HEK293 (cell line): ENCODE results near the gene SLC7A10.

Experiments used
- MYNN ChIP-seq: fragments of 450-650 bp; formaldehyde crosslinking; IDR thresholded peaks from 2 replicates; pipeline ENCODE4 v1.5.1; 2016; ENCODE audit warnings: missing biosample characterization, missing genetic modification characterization, borderline replicate concordance
- OVOL3 ChIP-seq: fragments of 450-650 bp; formaldehyde crosslinking; IDR thresholded peaks from 2 replicates; pipeline ENCODE4 v1.5.1; 2016; ENCODE audit warnings: missing biosample characterization, missing genetic modification characterization
- PRDM4 ChIP-seq: fragments of 450-650 bp; formaldehyde crosslinking; IDR thresholded peaks from 2 replicates; pipeline ENCODE4 v1.5.1; 2017; ENCODE audit warnings: missing biosample characterization, missing genetic modification characterization
- REPIN1 ChIP-seq: fragments of 450-650 bp; formaldehyde crosslinking; IDR thresholded peaks from 2 replicates; pipeline ENCODE4 v1.5.1; 2017; ENCODE audit warnings: missing biosample characterization, missing genetic modification characterization, low read depth
- SCRT1 ChIP-seq: fragments of 450-650 bp; formaldehyde crosslinking; IDR thresholded peaks from 2 replicates; pipeline ENCODE4 v1.5.1; 2016; ENCODE audit warnings: missing biosample characterization, missing genetic modification characterization, borderline replicate concordance
- SETDB1 ChIP-seq: IDR thresholded peaks from one replicate; pipeline ENCODE4 v1.6.1; 2017; ENCODE audit warnings: mild to moderate bottlenecking, low read length, moderate library complexity, mixed read lengths; ENCODE audit not compliant: insufficient read length
- YY2 ChIP-seq: fragments of 450-650 bp; formaldehyde crosslinking; IDR thresholded peaks from 2 replicates; pipeline ENCODE4 v1.5.1; 2016; ENCODE audit warnings: missing biosample characterization, missing genetic modification characterization
- ZBTB10 ChIP-seq: fragments of 450-650 bp; formaldehyde crosslinking; IDR thresholded peaks from 2 replicates; pipeline ENCODE4 v1.5.1; 2016; ENCODE audit warnings: missing biosample characterization, missing genetic modification characterization
- ZBTB11 ChIP-seq: fragments of 450-650 bp; formaldehyde crosslinking; conservative IDR thresholded peaks from 2 replicates; pipeline ENCODE4 v1.5.1; 2016; ENCODE audit warnings: low read depth, missing biosample characterization, missing genetic modification characterization
- ZFP3 ChIP-seq: fragments of 450-650 bp; formaldehyde crosslinking; IDR thresholded peaks from 2 replicates; pipeline ENCODE4 v1.5.1; 2016; ENCODE audit warnings: low read depth, missing biosample characterization, missing genetic modification characterization
- ZFP69B ChIP-seq: fragments of 450-650 bp; formaldehyde crosslinking; IDR thresholded peaks from 2 replicates; pipeline ENCODE4 v1.5.1; 2016; ENCODE audit warnings: missing biosample characterization, missing genetic modification characterization
- ZNF148 ChIP-seq: fragments of 450-650 bp; formaldehyde crosslinking; IDR thresholded peaks from 2 replicates; pipeline ENCODE4 v1.5.0; 2017; ENCODE audit warnings: missing biosample characterization, missing genetic modification characterization, borderline replicate concordance
- ZNF169 ChIP-seq: fragments of 450-650 bp; formaldehyde crosslinking; IDR thresholded peaks from 2 replicates; pipeline ENCODE4 v1.5.1; 2016; ENCODE audit warnings: missing biosample characterization, missing genetic modification characterization
- ZNF184 ChIP-seq: fragments of 450-650 bp; IDR thresholded peaks from 2 replicates; pipeline ENCODE4 v1.5.1; 2018; ENCODE audit warnings: missing biosample characterization, mild to moderate bottlenecking, missing genetic modification characterization
- ZNF292 ChIP-seq: fragments of 450-650 bp; formaldehyde crosslinking; IDR thresholded peaks from 2 replicates; pipeline ENCODE4 v1.5.1; 2016; ENCODE audit warnings: low read depth, missing biosample characterization, missing genetic modification characterization, borderline replicate concordance
- ZNF311 ChIP-seq: fragments of 450-650 bp; formaldehyde crosslinking; IDR thresholded peaks from 2 replicates; pipeline ENCODE4 v1.5.1; 2017; ENCODE audit warnings: missing biosample characterization, missing genetic modification characterization, borderline replicate concordance
- ZNF426 ChIP-seq: fragments of 450-650 bp; formaldehyde crosslinking; IDR thresholded peaks from 2 replicates; pipeline ENCODE4 v1.5.1; 2017; ENCODE audit warnings: missing biosample characterization, missing genetic modification characterization, mild to moderate bottlenecking, inconsistent platforms, moderate library complexity
- ZNF48 ChIP-seq: fragments of 450-650 bp; formaldehyde crosslinking; IDR thresholded peaks from 2 replicates; pipeline ENCODE4 v1.5.1; 2016; ENCODE audit warnings: missing biosample characterization, missing genetic modification characterization
- ZNF514 ChIP-seq: fragments of 450-650 bp; formaldehyde crosslinking; IDR thresholded peaks from 2 replicates; pipeline ENCODE4 v1.5.1; 2016; ENCODE audit warnings: missing biosample characterization, missing genetic modification characterization
- ZNF571 ChIP-seq: fragments of 450-650 bp; formaldehyde crosslinking; IDR thresholded peaks from 2 replicates; pipeline ENCODE4 v1.5.0; 2017; ENCODE audit warnings: missing biosample characterization, missing genetic modification characterization
- ZNF623 ChIP-seq: fragments of 450-650 bp; formaldehyde crosslinking; IDR thresholded peaks from 2 replicates; pipeline ENCODE4 v1.5.1; 2016; ENCODE audit warnings: missing biosample characterization, missing genetic modification characterization
- ZNF629 ChIP-seq: fragments of 450-650 bp; formaldehyde crosslinking; IDR thresholded peaks from 2 replicates; pipeline ENCODE4 v1.5.1; 2017; ENCODE audit warnings: missing biosample characterization, missing genetic modification characterization
- ZNF658 ChIP-seq: fragments of 450-650 bp; formaldehyde crosslinking; IDR thresholded peaks from 2 replicates; pipeline ENCODE4; 2016; ENCODE audit warnings: missing biosample characterization, missing genetic modification characterization
- ZNF677 ChIP-seq: fragments of 450-650 bp; IDR thresholded peaks from 2 replicates; pipeline ENCODE4 v1.5.0; 2018; ENCODE audit warnings: missing biosample characterization, mild to moderate bottlenecking, missing genetic modification characterization, moderate library complexity
- ZNF704 ChIP-seq: fragments of 450-650 bp; formaldehyde crosslinking; IDR thresholded peaks from 2 replicates; pipeline ENCODE4 v1.5.1; 2016; ENCODE audit warnings: missing biosample characterization, missing genetic modification characterization
- ZNF768 ChIP-seq: fragments of 450-650 bp; formaldehyde crosslinking; IDR thresholded peaks from 2 replicates; pipeline ENCODE4 v1.5.1; 2018; ENCODE audit warnings: missing biosample characterization, mild to moderate bottlenecking, missing genetic modification characterization
- ZNF777 ChIP-seq: fragments of 450-650 bp; formaldehyde crosslinking; IDR thresholded peaks from 2 replicates; pipeline ENCODE4 v1.5.1; 2017; ENCODE audit warnings: missing biosample characterization, missing genetic modification characterization, borderline replicate concordance
- ZNF843 ChIP-seq: fragments of 450-650 bp; formaldehyde crosslinking; IDR thresholded peaks from 2 replicates; pipeline ENCODE4 v1.5.1; 2016; ENCODE audit warnings: missing biosample characterization, missing genetic modification characterization
- ZXDB ChIP-seq: fragments of 450-650 bp; formaldehyde crosslinking; IDR thresholded peaks from 2 replicates; pipeline ENCODE4 v1.5.1; 2016; ENCODE audit warnings: missing biosample characterization, missing genetic modification characterization

Gene SLC7A10

GRCh38 chr19:33235269-33235995 lies 9.8 kb upstream of the SLC7A10 start (continued):
- TF ChIP-seq ZBTB11 (tag by site-specific recombination): no peak
- no peak for TF ChIP-seq ZNF704 (tag by site-specific recombination)
- TF ChIP-seq ZNF311 (tag by site-specific recombination): no peak
- TF ChIP-seq ZNF571 (tag by site-specific recombination): no peak
- TF ChIP-seq ZNF677 (tag by site-specific recombination): no peak
- TF ChIP-seq ZNF292 (tag by site-specific recombination): no peak
- TF ChIP-seq ZNF768 (tag by site-specific recombination): no peak
- TF ChIP-seq ZNF843 (tag by site-specific recombination): no peak
- peak; percentile 19; the same call in 1 of the 2 replicates for TF ChIP-seq ZBTB10
- TF ChIP-seq SCRT1 (tag by site-specific recombination): no peak
- TF ChIP-seq ZNF629: no peak
- no peak for TF ChIP-seq ZNF658 (tag by site-specific recombination)
- TF ChIP-seq REPIN1 (tag by site-specific recombination): no peak
- TF ChIP-seq MYNN: no peak
- no peak for TF ChIP-seq SETDB1
- TF ChIP-seq ZNF623: no peak
- no peak for TF ChIP-seq ZXDB (tag by site-specific recombination)
- no peak for TF ChIP-seq PRDM4 (tag by site-specific recombination)
- no peak for TF ChIP-seq ZNF48
- no peak for TF ChIP-seq ZNF777 (tag by site-specific recombination)
- no peak for TF ChIP-seq ZFP3 (tag by site-specific recombination)
- TF ChIP-seq ZNF148 (tag by site-specific recombination): no peak
- TF ChIP-seq ZNF169 (tag by site-specific recombination): 0 out of 2 replicates have a peak, but pooled peaks have one; percentile 40
- no peak for TF ChIP-seq OVOL3
- no peak for TF ChIP-seq ZNF426 (tag by site-specific recombination)
- no peak for TF ChIP-seq YY2 (tag by site-specific recombination)
- no peak for TF ChIP-seq ZNF514 (tag by site-specific recombination)
- TF ChIP-seq ZNF184 (tag by site-specific recombination): no peak
- TF ChIP-seq ZFP69B (tag by site-specific recombination): no peak
